Upper lobe of left lung (tissue), 4 donors: ENCODE results near the gene ADAMTS14.

Experiments used
- CTCF ChIP-seq, 6 experiments: fragments of 450-650 bp in 4 of 6; fragments of 200-600 bp in 2 of 6; sonication (generic) in 2 of 6; IDR thresholded peaks; one replicate each; pipeline ENCODE4 v1.5.1; 2016 to 2019; ENCODE audit warnings: antibody characterized with exemption in 6 of 6
- EP300 ChIP-seq, 4 donors: sonication (generic); formaldehyde crosslinking; IDR thresholded peaks; one replicate each; pipeline ENCODE4 v1.5.1; 2017; ENCODE audit warnings: antibody characterized with exemption in 4 of 4, control low read depth in 2 of 4
- POLR2A ChIP-seq, 4 donors: fragments of 450-650 bp; IDR thresholded peaks; one replicate each; pipeline ENCODE4 v1.5.1; 2016 to 2017; ENCODE audit warnings: antibody characterized with exemption in 4 of 4, mild to moderate bottlenecking in 2 of 4
- POLR2AphosphoS5 ChIP-seq, 2 donors: sonication (generic); formaldehyde crosslinking; IDR thresholded peaks; one replicate each; pipeline ENCODE4 v1.5.1; 2017; ENCODE audit warnings: antibody characterized with exemption in 2 of 2

GRCh38 chr10:70676511-70676910 lies 4.2 kb downstream of the ADAMTS14 start:
- TF ChIP-seq POLR2AphosphoS5 (IDR thresholded peaks at IDR 0.05) (no peak), CTCF (IDR thresholded peaks at IDR 0.05) (no peak), POLR2A (IDR thresholded peaks at IDR 0.05) (no peak), EP300 (IDR thresholded peaks at IDR 0.05) (no peak)
